ENCODE data around the gene NFIA.

GRCh38 chr1:61169045-61169444 lies 86.7 kb downstream of the NFIA start:
- no peak for TF ChIP-seq EZH2 (optimal IDR thresholded peaks at IDR 0.05; ENCODE audit: low read depth, low read length)
- TF ChIP-seq, protein P1, sequence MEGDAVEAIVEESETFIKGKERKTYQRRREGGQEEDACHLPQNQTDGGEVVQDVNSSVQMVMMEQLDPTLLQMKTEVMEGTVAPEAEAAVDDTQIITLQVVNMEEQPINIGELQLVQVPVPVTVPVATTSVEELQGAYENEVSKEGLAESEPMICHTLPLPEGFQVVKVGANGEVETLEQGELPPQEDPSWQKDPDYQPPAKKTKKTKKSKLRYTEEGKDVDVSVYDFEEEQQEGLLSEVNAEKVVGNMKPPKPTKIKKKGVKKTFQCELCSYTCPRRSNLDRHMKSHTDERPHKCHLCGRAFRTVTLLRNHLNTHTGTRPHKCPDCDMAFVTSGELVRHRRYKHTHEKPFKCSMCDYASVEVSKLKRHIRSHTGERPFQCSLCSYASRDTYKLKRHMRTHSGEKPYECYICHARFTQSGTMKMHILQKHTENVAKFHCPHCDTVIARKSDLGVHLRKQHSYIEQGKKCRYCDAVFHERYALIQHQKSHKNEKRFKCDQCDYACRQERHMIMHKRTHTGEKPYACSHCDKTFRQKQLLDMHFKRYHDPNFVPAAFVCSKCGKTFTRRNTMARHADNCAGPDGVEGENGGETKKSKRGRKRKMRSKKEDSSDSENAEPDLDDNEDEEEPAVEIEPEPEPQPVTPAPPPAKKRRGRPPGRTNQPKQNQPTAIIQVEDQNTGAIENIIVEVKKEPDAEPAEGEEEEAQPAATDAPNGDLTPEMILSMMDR (IDR thresholded peaks at IDR 0.05; ENCODE audit: low read length) = no peak
